C4-2B (cell line): ENCODE measurements around the gene ITPKB.

Experiments used
- ZFX ChIP-seq: fragments of 450-650 bp; IDR thresholded peaks from 2 replicates; pipeline ENCODE4 v1.6.1; 2017
- TF ChIP-seq, protein P1 (sequence below): fragments of 450-650 bp; conservative IDR thresholded peaks from 2 replicates; pipeline ENCODE4 v1.5.1; 2017; ENCODE audit warnings: mild to moderate bottlenecking

DNA sequence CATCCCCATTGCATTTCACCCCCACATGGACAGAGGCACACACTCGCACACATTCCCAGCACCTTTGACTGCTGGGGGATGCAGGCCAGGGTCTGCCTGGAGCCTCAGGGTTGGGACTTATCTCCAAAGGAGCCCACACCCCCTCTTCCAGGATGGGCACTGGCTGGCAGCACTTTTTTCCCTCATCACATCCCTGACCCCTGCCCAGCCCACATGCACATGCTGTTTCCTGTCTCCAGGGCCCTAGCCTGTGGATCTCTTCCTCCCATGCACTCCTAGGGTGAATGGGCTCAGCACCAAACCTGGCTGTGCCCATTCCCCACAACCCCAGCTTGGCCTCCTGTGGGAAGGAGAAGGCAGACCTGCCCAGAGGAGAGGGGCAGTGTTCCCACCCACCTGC is 131.3 kb downstream of the ITPKB start:
- TF ChIP-seq, protein P1, sequence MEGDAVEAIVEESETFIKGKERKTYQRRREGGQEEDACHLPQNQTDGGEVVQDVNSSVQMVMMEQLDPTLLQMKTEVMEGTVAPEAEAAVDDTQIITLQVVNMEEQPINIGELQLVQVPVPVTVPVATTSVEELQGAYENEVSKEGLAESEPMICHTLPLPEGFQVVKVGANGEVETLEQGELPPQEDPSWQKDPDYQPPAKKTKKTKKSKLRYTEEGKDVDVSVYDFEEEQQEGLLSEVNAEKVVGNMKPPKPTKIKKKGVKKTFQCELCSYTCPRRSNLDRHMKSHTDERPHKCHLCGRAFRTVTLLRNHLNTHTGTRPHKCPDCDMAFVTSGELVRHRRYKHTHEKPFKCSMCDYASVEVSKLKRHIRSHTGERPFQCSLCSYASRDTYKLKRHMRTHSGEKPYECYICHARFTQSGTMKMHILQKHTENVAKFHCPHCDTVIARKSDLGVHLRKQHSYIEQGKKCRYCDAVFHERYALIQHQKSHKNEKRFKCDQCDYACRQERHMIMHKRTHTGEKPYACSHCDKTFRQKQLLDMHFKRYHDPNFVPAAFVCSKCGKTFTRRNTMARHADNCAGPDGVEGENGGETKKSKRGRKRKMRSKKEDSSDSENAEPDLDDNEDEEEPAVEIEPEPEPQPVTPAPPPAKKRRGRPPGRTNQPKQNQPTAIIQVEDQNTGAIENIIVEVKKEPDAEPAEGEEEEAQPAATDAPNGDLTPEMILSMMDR, result no peak
- no peak for TF ChIP-seq ZFX
